IMR-90 (cell line): ENCODE data around the gene PSMD10. TPM values are rescaled to one million over a fixed set of nuclear protein-coding genes. Genes with fewer than 3 reads are reported as not detected.

Experiments used
- ATAC-seq: fragments of 200-7000 bp; cut with Tn5 transposase; 2 replicates; pipeline ENCODE4 v1.9.1; 2020; ENCODE audit warnings: low read depth, mild to moderate bottlenecking, moderate library complexity
- BruUV-seq: library from RNA; stranded (reverse); fragments of 400-500 nt; replicated peaks from 2 replicates; lab custom pipeline; 2021; lab: Mats Ljungman, UMichigan
- CTCF ChIA-PET: fragments of 300-600 bp; formaldehyde crosslinking; extraction: SDS; loops from one replicate; lab custom pipeline; 2021; ENCODE audit warnings: antibody characterized with exemption; lab: Yijun Ruan, JAX
- POLR2A ChIA-PET: fragments of 300-600 bp; sonication (Branson Sonifier 250); formaldehyde crosslinking; loops from one replicate; lab custom pipeline; 2022; ENCODE audit warnings: antibody characterized with exemption; ENCODE audit not compliant: unreplicated experiment; lab: Charles Lee
- DNase-seq: peaks from one replicate; pipeline ENCODE4 v3.0.0; 2013
- H2AFZ ChIP-seq: replicated peaks from 2 replicates; pipeline ENCODE3; 2013; ENCODE audit warnings: low read length, mild to moderate bottlenecking; ENCODE audit not compliant: poor library complexity
- H2AK5ac ChIP-seq: 2 replicates; pipeline ENCODE4 v1.6.1; 2013; ENCODE audit warnings: low read depth, low read length, inconsistent platforms
- H2AK9ac ChIP-seq: replicated peaks from 2 replicates; pipeline ENCODE3; 2013; ENCODE audit warnings: mild to moderate bottlenecking, low read depth, low read length, moderate library complexity; ENCODE audit not compliant: poor library complexity
- H2BK120ac ChIP-seq: 2 replicates; pipeline ENCODE4 v1.6.1; 2013; ENCODE audit warnings: low read depth, low read length, inconsistent platforms
- H2BK15ac ChIP-seq: 3 replicates; pipeline ENCODE4 v1.6.1; 2013; ENCODE audit warnings: low read depth, low read length, inconsistent platforms
- H2BK20ac ChIP-seq: 2 replicates; pipeline ENCODE4 v1.6.1; 2013; ENCODE audit warnings: low read depth, mild to moderate bottlenecking, inconsistent platforms, low read length, moderate library complexity
- H2BK5ac ChIP-seq: 2 replicates; pipeline ENCODE4 v1.6.1; 2013; ENCODE audit warnings: mild to moderate bottlenecking, low read depth, low read length, inconsistent platforms; ENCODE audit not compliant: poor library complexity, severe bottlenecking
- H3K14ac ChIP-seq: replicated peaks from 2 replicates; pipeline ENCODE4 v1.6.1; 2013; ENCODE audit warnings: low read depth, low read length, inconsistent platforms
- H3K18ac ChIP-seq: 2 replicates; pipeline ENCODE4 v1.6.1; 2013; ENCODE audit warnings: low read depth, low read length, control low read depth
- H3K23ac ChIP-seq: 2 replicates; pipeline ENCODE4 v1.6.1; 2013; ENCODE audit warnings: low read depth, low read length, inconsistent platforms
- H3K27ac ChIP-seq: 2 replicates; pipeline ENCODE4 v1.5.1; 2013; ENCODE audit warnings: mild to moderate bottlenecking, control low read depth, low read length; ENCODE audit not compliant: insufficient read depth
- H3K27me3 ChIP-seq: 2 replicates; pipeline ENCODE4 v1.6.1; 2013; ENCODE audit warnings: low read length; ENCODE audit not compliant: control insufficient read depth, insufficient read depth
- H3K36me3 ChIP-seq: 2 replicates; pipeline ENCODE4 v1.6.1; 2013; ENCODE audit warnings: low read length, mixed read lengths; ENCODE audit not compliant: control insufficient read depth, insufficient read depth
- H3K4ac ChIP-seq: 2 replicates; pipeline ENCODE4 v1.6.1; 2013; ENCODE audit warnings: low read depth, low read length, inconsistent platforms
- H3K4me1 ChIP-seq: 2 replicates; pipeline ENCODE4 v1.6.1; 2013; ENCODE audit warnings: low read length, mixed read lengths; ENCODE audit not compliant: control insufficient read depth, insufficient read depth
- H3K4me2 ChIP-seq: 2 replicates; pipeline ENCODE4 v1.6.1; 2013; ENCODE audit warnings: low read depth, mild to moderate bottlenecking, control low read depth, low read length, moderate library complexity
- H3K4me3 ChIP-seq: 2 replicates; pipeline ENCODE4 v1.5.1; 2013; ENCODE audit warnings: low read depth, mild to moderate bottlenecking, control low read depth, low read length, moderate library complexity; ENCODE audit not compliant: insufficient read depth
- H3K56ac ChIP-seq: 2 replicates; pipeline ENCODE4 v1.6.1; 2013; ENCODE audit warnings: low read length, inconsistent platforms; ENCODE audit not compliant: insufficient read depth; ENCODE audit errors: extremely low read depth
- H3K79me1 ChIP-seq, 2 experiments: 2 replicates each; pipeline ENCODE4 v1.6.1; 2013; ENCODE audit warnings: low read length in 2 of 2, inconsistent platforms in 1 of 2, low read depth in 1 of 2
- H3K9ac ChIP-seq: 2 replicates; pipeline ENCODE4 v1.6.1; 2013; ENCODE audit warnings: low read depth, low read length, control low read depth
- H3K9me1 ChIP-seq: 2 replicates; pipeline ENCODE4 v1.6.1; 2013; ENCODE audit warnings: low read length, inconsistent platforms; ENCODE audit not compliant: insufficient read depth
- H3K9me3 ChIP-seq: 2 replicates; pipeline ENCODE4 v1.6.1; 2013; ENCODE audit warnings: low read length; ENCODE audit not compliant: control insufficient read depth, insufficient read depth
- H4K20me1 ChIP-seq: 2 replicates; pipeline ENCODE4 v1.6.1; 2013; ENCODE audit warnings: low read length, inconsistent platforms; ENCODE audit not compliant: insufficient read depth
- H4K5ac ChIP-seq: 2 replicates; pipeline ENCODE4 v1.6.1; 2013; ENCODE audit warnings: mild to moderate bottlenecking, low read depth, low read length, control low read depth
- H4K8ac ChIP-seq, 2 experiments: 2 replicates each; pipeline ENCODE4 v1.6.1; 2013; ENCODE audit warnings: low read depth in 2 of 2, low read length in 2 of 2, control low read depth in 1 of 2, inconsistent platforms in 1 of 2
- H4K91ac ChIP-seq: 2 replicates; pipeline ENCODE4 v1.6.1; 2013; ENCODE audit warnings: low read depth, low read length, inconsistent platforms; ENCODE audit not compliant: insufficient read depth
- BHLHE40 ChIP-seq: fragments of 150-350 bp; IDR thresholded peaks from 2 replicates; pipeline ENCODE4 v1.6.1; 2016; ENCODE audit warnings: mild to moderate bottlenecking, low read depth, low read length
- CTCF ChIP-seq: conservative IDR thresholded peaks from 2 replicates; pipeline ENCODE4 v1.5.1; 2012; ENCODE audit warnings: mild to moderate bottlenecking, low read depth, low read length, improper control_type of control experiment
- MAFK ChIP-seq: IDR thresholded peaks from 2 replicates; pipeline ENCODE4 v1.6.1; 2012; ENCODE audit warnings: low read depth, low read length, improper control_type of control experiment
- USF2 ChIP-seq: fragments of 150-350 bp; IDR thresholded peaks from 2 replicates; pipeline ENCODE4 v1.6.1; 2017; ENCODE audit warnings: mild to moderate bottlenecking, antibody characterized with exemption, low read length, low read depth
- WGBS, 2 experiments: methylation state at CpG; one replicate each; pipeline versions ENCODE4 v1.1.5 to v1.1.7; 2013; ENCODE audit warnings: missing lambda C conversion rate in 2 of 2; ENCODE audit not compliant: insufficient read length in 1 of 2; ENCODE audit errors: extremely low coverage in 2 of 2; 5-methylcytosine and 5-hydroxymethylcytosine counted together
- dilution Hi-C: fragments of 300-500 bp; cut with HindIII; formaldehyde crosslinking; loops from one replicate; pipeline ENCODE4 v1.14.3; 2018; ENCODE audit warnings: low sequenced_read_pairs; ENCODE audit not compliant: unreplicated experiment
- in situ Hi-C: fragments of 300-500 bp; cut with MboI; formaldehyde crosslinking; loops from 3 replicates; pipeline ENCODE4 v1.14.3; 2019; ENCODE audit warnings: low sequenced_read_pairs, inconsistent platforms, mixed read lengths
- intact Hi-C: fragments of 100-400 bp; cut with micrococcal nuclease; formaldehyde crosslinking; loops from 2 replicates; pipeline ENCODE4 v1.10.0; 2022
- polyA plus RNA-seq, 3 experiments: library from polyadenylated mRNA; depleted of rRNA; stranded (reverse); fragments of >200 nt; gene quantifications; 2 replicates each; pipeline ENCODE4 v1.2.3, GENCODE V29; 2012; ENCODE audit warnings: low replicate concordance in 1 of 3
- total RNA-seq: library from RNA; depleted of rRNA; stranded (reverse); fragments of >200 nt; gene quantifications from 2 replicates; pipeline ENCODE4 v1.2.3, GENCODE V29; 2012

Gene PSMD10
- total and polyA plus RNA-seq, 2 of the 4 experiments (the other 2 are of a cell fraction): 62.0 to 122 TPM

- H4K5ac ChIP-seq: no peak overlapping the region
- no peaks in the 10 kb centered on the region for H3K79me1 ChIP-seq
- H4K20me1 ChIP-seq: no peaks in the 10 kb centered on the region
- H2AK5ac ChIP-seq: no peak overlapping the region
- in situ Hi-C loops (no loop called here), dilution Hi-C loops (no loop called here), intact Hi-C loops (no loop called here)
- H3K36me3 ChIP-seq: no peaks in the 10 kb centered on the region
- H3K9me1 ChIP-seq: no peaks in the 10 kb centered on the region
- DNase-seq: peak; percentile 33
- H2BK120ac ChIP-seq: no peak overlapping the region
- H2AFZ ChIP-seq: no peak overlapping the region
- no peak overlapping the region for H3K4ac ChIP-seq
- H3K9me3 ChIP-seq: no peaks in the 10 kb centered on the region
- no peak; the same call in 1 of the 2 replicates for ATAC-seq
- H3K56ac ChIP-seq: no peak overlapping the region
- WGBS, 2 experiments: no CpG with 5 or more reads among the region's 2 CpGs
- H2BK5ac ChIP-seq: no peak overlapping the region
- H2AK9ac ChIP-seq: no peak overlapping the region
- POLR2A ChIA-PET: no interaction called here
- H3K9ac ChIP-seq: no peak overlapping the region
- H3K4me2 ChIP-seq: no peak overlapping the region; the same call in 1 of the 2 replicates
- H3K27me3 ChIP-seq: no peaks in the 10 kb centered on the region; the same call in 1 of the 2 replicates
- no TSS peak for BruUV-seq
- H3K27ac ChIP-seq: no peak overlapping the region
- H2BK15ac ChIP-seq: no peak overlapping the region
- TF ChIP-seq CTCF (no peak), MAFK (no peak), USF2 (no peak), BHLHE40 (no peak)
- H3K23ac ChIP-seq: no peak overlapping the region
- CTCF ChIA-PET: no interaction called here
- no peak overlapping the region for H4K91ac ChIP-seq
- no peak overlapping the region for H4K8ac ChIP-seq
- no peak overlapping the region for H3K18ac ChIP-seq
- no peak overlapping the region for H2BK20ac ChIP-seq
- H3K14ac ChIP-seq: no peak overlapping the region
- no peaks in the 10 kb centered on the region for H3K4me1 ChIP-seq
- no peak overlapping the region for H3K4me3 ChIP-seq
Measured at GRCh38 chrX:108097380-108097779, 6.0 kb upstream of the PSMD10 start.
